SHP77 (cell line): ENCODE results near the gene SMYD3.
A peak's percentile ranks its signal among the peaks of the same experiment; 100 is the strongest.

Source experiments
- DNase-seq, 2 experiments: peaks; one replicate each; lab custom pipeline; 2025; lab: John Stamatoyannopoulos, UW

Gene SMYD3

GRCh38 chr1:246271516-246271915, 235.6 kb downstream of the SMYD3 start:
- DNase-seq = no peak

GRCh38 chr1:246270236-246270635, 236.8 kb downstream of the SMYD3 start:
- DNase-seq = no peak

DNA sequence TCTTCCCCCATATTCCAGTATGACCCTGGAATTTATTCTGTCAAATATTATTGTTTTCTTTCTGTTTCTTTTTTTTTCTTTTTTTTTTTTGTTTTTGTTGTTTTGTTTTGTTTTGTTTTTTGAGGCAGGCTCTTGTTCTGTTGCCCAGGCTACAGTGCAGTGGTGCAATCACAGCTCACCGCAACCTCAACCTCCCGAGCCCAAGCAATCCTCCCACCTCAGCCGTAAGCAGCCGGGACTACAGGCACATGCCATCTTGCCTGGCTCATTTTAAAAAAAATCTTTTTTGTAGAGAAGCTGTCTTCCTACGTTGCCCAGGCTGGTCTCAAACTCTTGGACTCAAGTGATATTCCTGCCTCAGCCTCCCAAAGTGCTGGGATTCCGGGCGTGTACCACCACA, 237.6 kb downstream of the SMYD3 start:
- DNase-seq = no peak

GRCh38 chr1:246267896-246268295, 239.2 kb downstream of the SMYD3 start:
- no peak for DNase-seq

DNA sequence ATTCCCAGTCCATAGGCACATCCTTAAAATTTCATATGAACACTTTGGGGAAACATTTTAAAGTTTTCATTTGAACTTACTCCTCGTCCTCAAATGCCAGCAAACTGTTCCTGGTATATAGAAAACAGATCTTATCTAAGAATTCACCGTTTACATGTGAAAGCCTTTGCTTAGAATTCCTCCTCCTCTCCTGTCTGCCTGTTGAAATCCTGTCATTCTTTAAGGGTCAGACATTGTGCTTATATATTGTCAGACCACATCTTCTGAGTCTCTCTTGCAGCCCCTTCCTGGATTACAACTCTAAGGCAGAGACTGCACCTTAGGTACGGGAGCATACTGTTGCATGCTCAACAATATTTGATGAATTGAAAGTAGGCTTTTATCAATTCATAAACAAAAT, 239.7 kb downstream of the SMYD3 start:
- no peak for DNase-seq

GRCh38 chr1:246265481-246265880, 241.6 kb downstream of the SMYD3 start:
- no peak for DNase-seq

DNA sequence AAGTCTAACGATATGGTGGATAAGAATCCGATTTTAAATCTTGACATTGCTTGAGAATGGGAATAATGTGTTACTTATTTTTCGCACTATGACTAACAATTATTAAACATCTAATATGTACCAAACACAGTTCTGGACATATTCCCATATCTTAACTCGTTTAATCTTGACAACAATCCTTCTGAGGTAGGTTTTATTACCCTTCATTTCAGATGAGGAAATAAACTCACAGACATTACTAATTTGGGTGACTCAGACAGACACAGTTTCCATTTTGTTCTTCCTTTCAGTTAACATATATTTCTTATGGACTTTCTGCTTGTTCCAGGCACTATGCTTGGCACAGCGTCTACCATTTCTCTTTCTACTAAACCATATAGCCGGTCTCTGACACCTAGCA, 244.8 kb downstream of the SMYD3 start:
- no peak for DNase-seq

- DNase-seq = peak in 1 of 2 experiments; percentile 1
Measured at GRCh38 chr1:246261639-246262038, 245.4 kb downstream of the SMYD3 start.

- no peak for DNase-seq
Measured at GRCh38 chr1:246258250-246258649, 248.8 kb downstream of the SMYD3 start.

- DNase-seq = no peak
Measured at GRCh38 chr1:246255773-246256172, 251.3 kb downstream of the SMYD3 start.

- no peak for DNase-seq
Measured at GRCh38 chr1:246254854-246255253, 252.2 kb downstream of the SMYD3 start.

GRCh38 chr1:246246430-246246829, 260.6 kb downstream of the SMYD3 start:
- no peak for DNase-seq

DNA sequence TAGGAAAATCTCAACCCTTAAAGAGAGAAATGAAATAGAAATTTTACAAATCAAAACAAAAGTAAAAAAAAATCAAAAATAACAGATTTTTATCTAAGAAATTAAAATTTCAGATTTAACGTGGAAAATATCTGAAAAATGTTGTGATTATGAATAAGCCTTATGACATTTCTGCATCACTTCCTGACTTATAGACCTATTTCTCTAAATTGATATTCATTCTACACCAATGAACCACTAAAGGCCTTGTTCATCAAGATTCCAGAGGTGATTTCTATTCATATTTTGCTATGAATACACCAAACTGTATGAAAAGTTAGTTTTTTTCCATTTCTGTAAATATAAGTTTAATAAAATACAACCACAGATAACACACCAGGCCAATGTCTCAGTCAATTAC, 261.5 kb downstream of the SMYD3 start:
- no peak for DNase-seq

DNA sequence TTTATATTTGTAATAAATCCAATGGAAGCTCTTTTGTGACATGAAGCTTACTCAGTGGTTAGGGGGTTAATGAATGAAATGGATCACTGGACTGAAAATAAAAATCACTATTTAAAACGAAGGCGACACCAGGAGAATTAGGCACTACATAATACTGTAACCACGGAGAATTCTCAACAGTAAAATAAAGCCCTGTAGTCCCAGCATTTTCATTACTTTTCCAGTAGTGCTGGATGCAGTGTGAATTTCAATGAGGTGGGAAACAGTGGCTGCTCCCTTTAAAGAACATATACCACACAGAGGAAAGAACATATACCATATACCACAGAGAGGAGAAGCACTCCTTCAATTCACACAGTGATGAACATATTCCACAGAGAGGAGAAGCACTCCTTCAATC, 275.0 kb downstream of the SMYD3 start:
- DNase-seq = no peak

DNA sequence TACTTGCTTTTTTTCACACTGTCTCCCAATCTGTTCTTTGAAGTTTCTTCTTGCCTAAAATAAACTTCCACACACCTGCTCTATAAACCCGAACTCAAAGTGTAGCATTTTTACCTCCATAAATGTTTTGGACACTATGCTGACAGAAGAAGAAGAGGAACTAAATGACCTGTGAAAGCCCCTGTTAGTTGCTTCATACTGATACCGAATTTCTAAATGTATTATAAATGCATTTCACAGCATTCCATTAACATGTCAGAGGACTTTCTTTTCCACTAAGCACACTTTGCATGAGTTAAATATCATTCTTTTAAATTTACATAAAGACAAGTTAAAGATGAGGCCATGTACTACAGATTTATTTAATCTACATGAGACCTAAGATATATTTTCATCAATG, 281.0 kb downstream of the SMYD3 start:
- no peak for DNase-seq

DNA sequence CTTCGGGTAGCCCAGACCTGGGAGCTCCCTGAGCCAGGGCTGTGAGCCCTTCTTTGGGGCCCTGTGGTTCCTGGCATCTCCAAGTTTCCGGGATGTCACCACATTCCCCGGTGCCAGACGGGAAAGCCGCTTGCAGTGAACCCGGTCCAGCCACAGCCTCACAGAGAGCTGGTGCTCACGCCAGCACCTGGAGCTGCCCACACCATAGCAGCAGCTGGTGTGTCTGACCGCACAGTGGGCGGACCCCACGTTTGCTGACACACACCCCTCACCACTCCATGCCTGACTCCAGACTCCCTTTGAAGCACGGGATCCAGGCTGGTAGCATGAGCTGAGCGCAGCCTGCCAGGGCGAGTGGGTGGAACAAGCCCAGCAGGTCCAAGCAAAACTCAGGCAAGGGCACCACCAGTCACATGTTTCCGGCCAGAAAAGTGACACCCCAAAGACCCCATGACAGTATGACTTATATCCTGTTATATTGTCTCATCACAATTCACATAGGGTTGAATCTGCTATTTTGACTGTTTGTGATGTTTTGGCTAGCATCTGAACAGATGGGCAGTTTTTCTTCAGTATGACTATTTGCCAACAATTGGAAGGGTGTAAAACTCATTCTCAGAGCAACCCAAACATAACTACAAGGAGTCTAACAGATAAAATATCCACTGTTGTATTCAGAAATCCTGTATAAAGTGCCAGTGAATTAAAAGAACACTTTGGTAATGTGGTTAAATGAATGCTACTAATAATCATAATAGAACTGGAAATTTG, 285.4 kb downstream of the SMYD3 start:
- no peak for DNase-seq

- DNase-seq = peak in 1 of 2 experiments; percentile 49
Measured at GRCh38 chr1:246220495-246221065, 286.5 kb downstream of the SMYD3 start.

DNA sequence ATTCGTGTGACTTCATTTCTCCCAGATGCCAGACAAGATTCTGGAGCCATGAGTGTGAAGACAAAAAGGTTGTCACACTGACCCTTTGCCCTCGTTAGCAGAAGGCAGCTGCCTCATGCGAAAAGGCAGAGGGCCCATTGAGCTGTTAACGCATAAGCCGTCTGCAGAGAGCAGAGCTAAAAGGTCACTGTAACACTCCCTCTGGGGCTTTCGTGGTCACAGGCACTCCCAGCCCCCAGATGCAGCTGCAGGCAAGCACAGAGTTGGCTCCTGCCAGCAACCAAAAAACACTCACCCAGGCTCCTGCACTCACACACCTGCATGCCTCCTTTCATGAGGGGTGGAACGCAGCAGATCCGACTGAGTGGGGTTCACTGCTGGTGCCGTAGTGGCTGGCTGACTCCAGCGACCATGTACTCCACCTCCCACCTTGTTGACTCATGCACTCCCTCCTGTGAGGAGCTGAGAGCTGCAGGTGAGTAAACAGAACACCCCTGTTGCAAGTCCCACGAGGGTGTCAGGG, 287.5 kb downstream of the SMYD3 start:
- peak; percentile 91 to 98 for DNase-seq

DNA sequence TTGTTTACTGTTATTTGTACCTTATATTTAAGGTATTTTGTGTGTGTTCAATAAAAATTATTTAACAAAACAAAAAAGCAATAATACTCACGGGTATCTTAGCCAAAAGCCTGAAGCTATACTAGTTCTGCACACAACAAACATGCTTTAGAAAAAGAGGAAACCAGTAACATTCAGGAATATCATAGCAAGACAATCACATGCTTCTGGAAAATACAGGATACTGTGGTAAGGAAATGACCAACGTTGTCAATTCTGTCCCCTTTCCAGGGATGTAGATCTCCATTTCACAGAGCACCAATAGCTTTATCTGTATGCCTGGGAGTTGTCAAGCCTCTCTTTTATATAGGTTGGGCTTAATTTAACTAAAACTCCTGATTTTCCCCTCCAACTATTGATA, 288.4 kb downstream of the SMYD3 start:
- DNase-seq = no peak

DNA sequence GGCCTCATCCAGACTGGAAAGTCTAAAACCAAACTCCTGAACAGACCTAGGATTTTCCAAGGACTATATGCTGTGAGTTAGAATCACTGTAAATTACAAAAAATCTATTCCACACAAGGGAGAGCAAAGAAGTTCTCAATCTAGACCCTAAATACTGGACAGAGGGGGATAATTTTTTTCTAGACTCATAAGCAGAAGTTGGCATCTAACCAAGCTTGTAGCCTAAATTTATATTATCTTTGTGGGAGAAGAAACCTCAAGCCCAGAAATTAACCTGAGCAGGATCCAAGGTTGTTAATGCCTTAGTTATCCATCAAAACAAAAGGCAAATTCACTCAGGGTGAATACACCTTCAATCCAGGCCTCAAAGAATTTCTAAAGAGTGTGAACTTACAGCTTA, 290.2 kb downstream of the SMYD3 start:
- DNase-seq = no peak

DNA sequence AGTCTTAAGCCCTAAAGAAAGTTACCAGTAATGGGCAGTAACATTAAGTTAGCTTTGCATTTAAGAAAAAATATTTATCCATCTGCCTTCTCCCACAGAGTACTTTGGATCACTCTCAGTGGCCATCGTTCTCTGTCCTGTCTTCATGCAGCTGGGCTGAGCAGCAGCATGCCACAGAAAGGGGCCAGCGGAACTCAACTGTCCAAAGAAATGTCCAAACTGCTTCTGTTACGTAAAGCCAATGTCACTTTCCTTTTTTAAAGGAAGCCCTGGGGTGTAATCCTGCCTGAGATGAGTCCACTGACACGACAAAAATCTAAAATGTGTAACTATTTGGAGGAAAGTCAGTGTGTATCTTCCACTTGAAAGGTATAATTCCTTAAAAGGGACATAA, 291.6 kb downstream of the SMYD3 start:
- DNase-seq = peak; percentile 33 to 59

DNA sequence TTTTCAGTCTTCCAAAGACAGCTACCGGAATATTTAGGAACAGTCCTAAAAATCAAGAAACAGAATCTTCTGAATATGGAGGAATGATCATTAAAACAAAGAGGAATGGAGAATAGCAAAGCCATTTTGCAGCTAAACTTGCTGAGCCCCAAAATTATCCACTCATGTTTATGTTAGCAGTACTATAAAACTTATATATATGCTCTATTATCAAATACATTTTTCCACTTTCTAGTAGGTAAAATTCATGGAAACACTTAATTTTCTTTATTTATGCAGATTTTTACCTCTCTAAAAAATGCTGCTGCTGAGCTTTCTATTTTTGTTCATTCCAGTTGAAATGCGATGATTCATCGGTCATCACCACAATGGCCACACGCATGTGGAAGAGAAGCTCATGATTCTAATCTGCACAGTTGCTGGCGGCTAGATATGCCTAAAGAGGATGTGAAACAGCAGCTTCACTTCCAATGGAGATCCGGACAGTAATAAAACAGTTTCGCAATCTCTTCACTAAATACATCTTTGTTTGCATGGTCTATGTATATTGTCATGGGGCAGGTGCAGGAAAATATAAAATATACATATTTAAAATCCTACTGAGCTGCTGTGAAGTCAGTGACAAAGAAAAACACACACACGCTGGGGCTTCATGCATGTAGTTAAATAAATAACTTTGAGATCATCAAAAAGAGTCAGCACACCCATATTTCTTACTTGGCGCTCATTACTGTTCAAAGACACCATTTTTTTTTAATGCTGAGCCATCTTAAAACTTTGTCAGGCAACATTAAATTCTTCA, 292.2 kb downstream of the SMYD3 start:
- DNase-seq = peak; percentile 83 to 91

- no peak for DNase-seq
Measured at GRCh38 chr1:246213947-246214346, 293.1 kb downstream of the SMYD3 start.
